Adrenal gland (tissue), 12 donors: ENCODE measurements around the gene REPS1. TPM values are rescaled to one million over a fixed set of nuclear protein-coding genes. Genes with fewer than 3 reads are reported as not detected.

Experiments
- DNase-seq, 7 donors: peaks; one replicate each; pipeline ENCODE4 v3.0.0-alpha.2; 2019 to 2020
- H3K27ac ChIP-seq, 5 donors: fragments of 200-600 bp; sonication (generic) in 4 of 5; 1 replicate in 3 of 5; 2 replicates in 2 of 5; pipeline versions ENCODE4 v1.5.1 to v1.8.0; 2016 to 2020; ENCODE audit warnings: mild to moderate bottlenecking in 1 of 5
- H3K27me3 ChIP-seq: fragments of 200-600 bp; 2 replicates; pipeline ENCODE4 v1.8.0; 2021
- H3K36me3 ChIP-seq, 2 donors: fragments of 200-600 bp; replicated peaks in 1 of 2; 1 replicate in 1 of 2; 2 replicates in 1 of 2; pipeline versions ENCODE4 v1.5.1 to v1.8.0; 2018 to 2022
- H3K4me1 ChIP-seq, 2 donors: fragments of 200-600 bp; replicated peaks in 1 of 2; 1 replicate in 1 of 2; 2 replicates in 1 of 2; pipeline versions ENCODE4 v1.5.1 to v1.8.0; 2018 to 2021
- H3K4me3 ChIP-seq, 4 donors: fragments of 200-600 bp; sonication (generic) in 3 of 4; one replicate each; pipeline ENCODE4 v1.5.1; 2016 to 2018
- H3K9me3 ChIP-seq, 3 donors: fragments of 200-600 bp; sonication (generic) in 1 of 3; replicated peaks in 1 of 3; 1 replicate in 2 of 3; 2 replicates in 1 of 3; pipeline versions ENCODE4 v1.5.1 to v1.8.0; 2016 to 2021
- POLR2A ChIP-seq, 2 donors: fragments of 450-650 bp; IDR thresholded peaks; one replicate each; pipeline ENCODE4 v1.6.1; 2017; ENCODE audit warnings: antibody characterized with exemption in 2 of 2, mild to moderate bottlenecking in 2 of 2, moderate library complexity in 1 of 2
- WGBS, 4 donors: extraction: QIAGEN DNeasy Blood & Tissue Kit in 2 of 4; methylation state at CpG; one replicate each; pipeline versions ENCODE4 v1.1.5 to v1.1.7; 2013 to 2017; 5-methylcytosine and 5-hydroxymethylcytosine counted together
- intact Hi-C, 2 donors: fragments of 100-400 bp; cut with DNase I; formaldehyde crosslinking; loops; one replicate each; pipeline versions ENCODE4 v1.14.1 to v1.15.0; 2022 to 2023
- polyA plus RNA-seq, 3 donors: library from polyadenylated mRNA; stranded (reverse); fragments of 200-250 nt in 2 of 3; fragments of 350-450 nt in 1 of 3; fragmentation: Illumina TruSeq in 1 of 3; extraction: RNeasy Lipid Tissue Mini Kit (QIAGEN cat#74804) in 1 of 3; gene quantifications; one replicate each; pipeline ENCODE4 v1.2.3, GENCODE V29; 2013 to 2014
- total RNA-seq, 9 donors: library from RNA; depleted of rRNA in 4 of 9; stranded (reverse); fragments of >200 nt in 4 of 9; fragments of 120-200 nt in 1 of 9; fragmentation: NEBNext Ultra II Directional in 1 of 9; extraction: Animal tissue kit (Norgen Biotek cat#: 25700) in 1 of 9; gene quantifications; one replicate each; pipeline versions ENCODE4 v1.1.0 to v1.2.4, GENCODE V29; 2013 to 2023
- TF ChIP-seq, protein P1 (sequence below), 6 experiments: fragments of 450-650 bp in 4 of 6; fragments of 200-600 bp in 2 of 6; sonication (generic) in 1 of 6; IDR thresholded peaks; 1 replicate in 5 of 6; 2 replicates in 1 of 6; pipeline versions ENCODE4 v1.5.1 to v1.8.0; 2016 to 2021; ENCODE audit warnings: antibody characterized with exemption in 6 of 6, mild to moderate bottlenecking in 2 of 6, moderate library complexity in 1 of 6
- donor health status: healthy with polysubstance abuse.
- donor health status: Bipolar disorder and iron deficiency.
- donor health status: DM: yes; HTN: yes; CAD: no.
- donor health status: DM: no; HTN: no; CAD: no.
- donor health status: DM: no; HTN: no; CAD: no.
- donor health status: DM: yes; HTN: yes; CAD: no.

REPS1 gene
- total and polyA plus RNA-seq, 12 donors, result 19.1 to 36.8 (median 26.4) TPM

DNA sequence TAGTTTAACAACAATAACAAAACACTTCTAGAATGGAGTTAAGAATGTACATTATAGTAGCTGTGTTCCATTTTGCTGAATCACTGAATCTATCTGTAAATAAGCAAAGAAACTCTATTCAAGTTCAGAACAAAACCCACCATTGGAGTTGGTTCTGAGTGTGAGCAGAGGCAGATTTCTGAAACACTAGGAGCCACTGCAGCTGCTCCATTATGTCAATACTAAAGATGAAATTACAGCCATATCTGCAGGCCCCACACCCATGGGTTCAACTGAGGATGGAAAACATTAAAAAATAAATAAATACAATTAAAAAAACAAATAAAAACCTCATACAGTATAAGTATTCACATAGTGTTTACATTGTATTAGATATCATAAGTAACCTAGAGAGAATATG, 91.0 kb downstream of the REPS1 start:
- no peaks in the 10 kb centered on the region for H3K27me3 ChIP-seq
- H3K4me3 ChIP-seq, result no peak overlapping the region
- H3K9me3 ChIP-seq, result no peaks in the 10 kb centered on the region
- no peaks in the 10 kb centered on the region for H3K4me1 ChIP-seq
- TF ChIP-seq, protein P1, sequence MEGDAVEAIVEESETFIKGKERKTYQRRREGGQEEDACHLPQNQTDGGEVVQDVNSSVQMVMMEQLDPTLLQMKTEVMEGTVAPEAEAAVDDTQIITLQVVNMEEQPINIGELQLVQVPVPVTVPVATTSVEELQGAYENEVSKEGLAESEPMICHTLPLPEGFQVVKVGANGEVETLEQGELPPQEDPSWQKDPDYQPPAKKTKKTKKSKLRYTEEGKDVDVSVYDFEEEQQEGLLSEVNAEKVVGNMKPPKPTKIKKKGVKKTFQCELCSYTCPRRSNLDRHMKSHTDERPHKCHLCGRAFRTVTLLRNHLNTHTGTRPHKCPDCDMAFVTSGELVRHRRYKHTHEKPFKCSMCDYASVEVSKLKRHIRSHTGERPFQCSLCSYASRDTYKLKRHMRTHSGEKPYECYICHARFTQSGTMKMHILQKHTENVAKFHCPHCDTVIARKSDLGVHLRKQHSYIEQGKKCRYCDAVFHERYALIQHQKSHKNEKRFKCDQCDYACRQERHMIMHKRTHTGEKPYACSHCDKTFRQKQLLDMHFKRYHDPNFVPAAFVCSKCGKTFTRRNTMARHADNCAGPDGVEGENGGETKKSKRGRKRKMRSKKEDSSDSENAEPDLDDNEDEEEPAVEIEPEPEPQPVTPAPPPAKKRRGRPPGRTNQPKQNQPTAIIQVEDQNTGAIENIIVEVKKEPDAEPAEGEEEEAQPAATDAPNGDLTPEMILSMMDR (IDR thresholded peaks at IDR 0.05), result no peak
- no peak for TF ChIP-seq POLR2A (IDR thresholded peaks at IDR 0.05)
- DNase-seq, result no peak
- no peak overlapping the region for H3K27ac ChIP-seq
- intact Hi-C loops, result no loop called here
- no peaks in the 10 kb centered on the region for H3K36me3 ChIP-seq

DNA sequence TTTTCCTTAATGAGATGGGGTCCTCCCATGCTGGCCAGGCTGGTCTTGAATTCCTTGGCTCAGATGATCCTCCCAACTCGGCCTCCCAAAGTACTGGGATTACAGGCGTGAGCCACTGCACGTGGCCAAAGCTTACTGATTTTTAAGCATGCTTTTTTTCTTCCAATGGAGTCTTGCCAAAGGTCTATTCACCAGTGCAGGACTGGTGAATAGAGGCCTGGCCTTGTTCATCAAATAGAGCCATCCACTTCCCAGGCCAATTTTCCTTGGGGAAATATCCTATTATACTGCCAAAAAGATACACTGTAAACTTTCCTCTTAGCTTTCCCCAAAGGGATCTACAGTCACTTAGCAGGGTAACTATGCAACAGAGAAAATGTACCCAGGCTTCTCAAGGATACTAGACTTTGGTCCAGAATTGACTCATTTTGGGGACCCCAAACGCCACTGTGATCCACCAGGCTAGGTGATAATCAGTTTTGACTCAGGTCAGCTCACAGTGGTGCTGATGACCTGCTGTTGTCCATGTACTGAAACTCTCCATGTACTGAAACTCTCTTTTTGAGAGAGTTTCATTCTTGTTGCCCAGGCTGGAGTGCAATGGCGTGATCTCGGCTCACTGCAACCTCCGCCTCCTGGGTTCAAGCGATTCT, 91.8 kb downstream of the REPS1 start:
- Histone ChIP-seq H3K27ac (no peak overlapping the region), H3K9me3 (no peaks in the 10 kb centered on the region), H3K4me3 (no peak overlapping the region), H3K27me3 (no peaks in the 10 kb centered on the region), H3K4me1 (no peaks in the 10 kb centered on the region), H3K36me3 (no peaks in the 10 kb centered on the region)
- DNase-seq, result no peak
- no peak for TF ChIP-seq POLR2A (IDR thresholded peaks at IDR 0.05)
- TF ChIP-seq, protein P1 (IDR thresholded peaks at IDR 0.05), result no peak
- intact Hi-C loops, result no loop called here
- 93 to 98% (median 96%) methylated on average over 8 of the region's 8 CpGs for WGBS, 4 donors

GRCh38 chr6:138891255-138891986, 96.6 kb downstream of the REPS1 start:
- Histone ChIP-seq H3K9me3 (no peaks in the 10 kb centered on the region), H3K27me3 (no peaks in the 10 kb centered on the region), H3K27ac (no peak overlapping the region), H3K4me1 (no peaks in the 10 kb centered on the region), H3K4me3 (no peak overlapping the region), H3K36me3 (no peaks in the 10 kb centered on the region)
- DNase-seq, result no peak
- 89 to 94% (median 91%) methylated on average over 3 of the region's 3 CpGs for WGBS, 4 donors
- intact Hi-C loops, result no loop called here
- no peak for TF ChIP-seq POLR2A (IDR thresholded peaks at IDR 0.05)
- TF ChIP-seq, protein P1 (IDR thresholded peaks at IDR 0.05), result no peak

DNA sequence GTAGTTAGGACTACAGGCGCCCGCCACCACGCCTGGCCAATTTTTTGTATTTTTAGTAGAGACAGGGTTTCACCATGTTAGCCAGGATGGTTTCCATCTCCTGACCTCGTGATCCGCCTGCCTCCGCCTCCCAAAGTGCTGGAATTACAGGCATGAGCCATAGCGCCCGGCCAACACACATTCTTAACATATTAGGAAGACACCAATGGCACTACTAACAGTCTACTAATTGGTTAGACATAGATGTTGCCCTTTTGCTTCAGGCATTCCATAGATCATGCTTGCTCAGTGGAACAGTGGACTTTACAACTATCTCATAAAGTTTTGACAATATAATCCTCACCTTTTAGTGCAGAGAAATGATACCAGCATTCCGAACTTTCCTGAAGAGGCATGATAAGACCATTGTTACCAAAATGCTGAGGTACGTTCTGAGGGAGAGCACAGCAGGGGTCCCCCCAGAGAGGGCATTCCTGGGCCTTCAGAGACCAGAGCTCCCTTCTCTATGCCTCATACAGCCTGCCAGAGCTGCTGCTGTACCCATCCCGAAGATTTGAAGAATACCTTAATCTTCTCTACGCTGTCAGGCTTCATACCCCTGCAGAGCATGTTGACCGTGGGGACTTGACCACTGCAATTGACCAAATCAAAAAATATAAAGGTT, 102.8 kb downstream of the REPS1 start:
- H3K4me1 ChIP-seq, result no peaks in the 10 kb centered on the region
- 84 to 96% (median 91%) methylated on average over 12 to 13 of the region's 13 CpGs for WGBS, 4 donors
- no peak overlapping the region for H3K27ac ChIP-seq
- no peak for DNase-seq
- H3K36me3 ChIP-seq, result no peaks in the 10 kb centered on the region
- no peaks in the 10 kb centered on the region for H3K27me3 ChIP-seq
- no peak overlapping the region for H3K4me3 ChIP-seq
- intact Hi-C loops, result no loop called here
- H3K9me3 ChIP-seq, result no peaks in the 10 kb centered on the region
- TF ChIP-seq POLR2A (IDR thresholded peaks at IDR 0.05), result no peak
- TF ChIP-seq, protein P1 (IDR thresholded peaks at IDR 0.05), result no peak
